ENCODE results near the gene STK32B.

DNA sequence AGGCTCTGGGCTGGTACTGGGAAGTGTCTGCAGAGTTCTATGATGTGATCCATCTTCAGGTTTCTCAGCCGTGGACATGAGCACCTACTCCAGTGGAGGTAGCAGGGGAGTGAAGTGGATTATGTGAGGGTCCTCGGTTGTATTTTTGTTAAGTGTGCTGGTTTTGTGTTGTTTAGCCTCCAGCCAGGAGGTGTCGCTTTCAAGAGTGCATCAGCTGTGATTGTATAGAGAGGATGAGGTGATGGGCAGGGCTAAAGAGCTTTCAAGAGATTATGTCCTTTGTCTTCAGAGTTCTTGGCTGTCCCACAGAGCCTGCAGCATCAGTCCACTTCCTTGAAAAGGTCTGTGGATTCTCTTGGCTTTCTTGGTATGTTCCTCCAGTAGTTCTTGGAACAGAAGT is 256.6 kb downstream of the STK32B start:
- TF ChIP-seq, protein P1, sequence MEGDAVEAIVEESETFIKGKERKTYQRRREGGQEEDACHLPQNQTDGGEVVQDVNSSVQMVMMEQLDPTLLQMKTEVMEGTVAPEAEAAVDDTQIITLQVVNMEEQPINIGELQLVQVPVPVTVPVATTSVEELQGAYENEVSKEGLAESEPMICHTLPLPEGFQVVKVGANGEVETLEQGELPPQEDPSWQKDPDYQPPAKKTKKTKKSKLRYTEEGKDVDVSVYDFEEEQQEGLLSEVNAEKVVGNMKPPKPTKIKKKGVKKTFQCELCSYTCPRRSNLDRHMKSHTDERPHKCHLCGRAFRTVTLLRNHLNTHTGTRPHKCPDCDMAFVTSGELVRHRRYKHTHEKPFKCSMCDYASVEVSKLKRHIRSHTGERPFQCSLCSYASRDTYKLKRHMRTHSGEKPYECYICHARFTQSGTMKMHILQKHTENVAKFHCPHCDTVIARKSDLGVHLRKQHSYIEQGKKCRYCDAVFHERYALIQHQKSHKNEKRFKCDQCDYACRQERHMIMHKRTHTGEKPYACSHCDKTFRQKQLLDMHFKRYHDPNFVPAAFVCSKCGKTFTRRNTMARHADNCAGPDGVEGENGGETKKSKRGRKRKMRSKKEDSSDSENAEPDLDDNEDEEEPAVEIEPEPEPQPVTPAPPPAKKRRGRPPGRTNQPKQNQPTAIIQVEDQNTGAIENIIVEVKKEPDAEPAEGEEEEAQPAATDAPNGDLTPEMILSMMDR (IDR thresholded peaks at IDR 0.05; ENCODE audit: extremely low read depth in 1 of 2, insufficient read depth in 1 of 2, low read depth in 1 of 2, low read length in 2 of 2): no peak
- TF ChIP-seq EZH2 (IDR thresholded peaks at IDR 0.05; ENCODE audit: borderline replicate concordance, low read depth, low read length, severe bottlenecking): no peak
- TF ChIP-seq GATA2 (IDR thresholded peaks at IDR 0.05; ENCODE audit: insufficient read depth, insufficient read length, low read depth, low read length): no peak
- TF ChIP-seq POLR2A (IDR thresholded peaks at IDR 0.05; ENCODE audit: low read depth, low read length): no peak

All from endothelial cell of umbilical vein (primary cell).